ENCODE data around the gene TUBG2. TPM values are rescaled to one million over a fixed set of nuclear protein-coding genes. Genes with fewer than 3 reads are reported as not detected.

The TUBG2 gene
- total RNA-seq, 1 experiment from 2014 or later, result 23.8 TPM

- POLR2A ChIA-PET, result no interaction called here
- intact Hi-C loops (cut with micrococcal nuclease; ENCODE audit: unreplicated experiment), result no loop called here
Observed at GRCh38 chr17:42692489-42692888, 33.4 kb downstream of the TUBG2 start.

DNA sequence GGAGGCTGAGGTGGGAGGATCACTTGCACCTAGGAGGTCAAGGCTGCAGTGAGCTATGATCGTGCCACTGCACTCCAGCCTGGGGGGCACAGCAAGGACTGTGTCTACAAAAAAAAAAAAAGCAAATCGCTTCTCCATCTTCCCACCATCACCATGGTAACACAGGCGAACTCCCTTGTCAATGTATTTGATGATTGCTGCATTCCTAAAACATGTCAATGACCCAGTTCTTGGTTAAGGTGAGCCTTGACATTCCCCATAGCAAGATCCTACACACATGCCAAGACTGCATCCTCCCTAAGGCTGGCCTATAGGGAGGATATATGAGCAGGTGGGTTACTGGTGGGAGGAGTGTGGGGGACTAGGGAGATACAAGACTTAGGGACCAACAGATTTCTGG lies 35.4 kb downstream of the TUBG2 start:
- Mint-ChIP-seq H3K36me3 (ENCODE audit: insufficient read depth, unreplicated experiment) (peaks cover 6% of the 10 kb centered on the region), H3K4me3 (ENCODE audit: unreplicated experiment) (no peak overlapping the region), H3K4me1 (ENCODE audit: low read depth, unreplicated experiment) (no peaks in the 10 kb centered on the region), H3K9me3 (ENCODE audit: unreplicated experiment) (no peaks in the 10 kb centered on the region), H3K27ac (ENCODE audit: unreplicated experiment) (no peak overlapping the region), H3K27me3 (ENCODE audit: insufficient read depth, unreplicated experiment) (no peaks in the 10 kb centered on the region)
- H3K27me3 ChIP-seq (replicated peaks; ENCODE audit: control insufficient read depth, insufficient read depth, low read length), result no peaks in the 10 kb centered on the region
- no peak overlapping the region for H3K4me3 ChIP-seq (ENCODE audit: low read depth, low read length)
- no peaks in the 10 kb centered on the region for H3K9me3 ChIP-seq
- CTCF ChIA-PET, result no interaction called here
- H3K36me3 ChIP-seq (ENCODE audit: control insufficient read depth, insufficient read depth, low read length), result no peaks in the 10 kb centered on the region
- no peaks in the 10 kb centered on the region for H3K4me1 ChIP-seq
- intact Hi-C loops (cut with micrococcal nuclease; ENCODE audit: unreplicated experiment), result no loop called here
- no TSS peak for BruUV-seq (replicated peaks)
- no peak for DNase-seq
- no peak for TF ChIP-seq CTCF (IDR thresholded peaks at IDR 0.05; ENCODE audit: insufficient read depth in 1 of 2, low read depth in 1 of 2, low read length in 1 of 2, severe bottlenecking in 1 of 2, unreplicated experiment in 1 of 2)
- POLR2A ChIA-PET, result no interaction called here

More at GRCh38 chr17:42692489-42692888, 33.4 kb downstream of the TUBG2 start:
- Histone ChIP-seq H3K36me3 (ENCODE audit: control insufficient read depth, insufficient read depth, low read length) (no peaks in the 10 kb centered on the region), H3K4me1 (no peaks in the 10 kb centered on the region), H3K4me3 (ENCODE audit: low read depth, low read length) (no peak overlapping the region), H3K9me3 (no peaks in the 10 kb centered on the region), H3K27me3 (replicated peaks; ENCODE audit: control insufficient read depth, insufficient read depth, low read length) (no peaks in the 10 kb centered on the region)
- CTCF ChIA-PET, result no interaction called here
- no peaks in the 10 kb centered on the region for H3K9me3 Mint-ChIP-seq (ENCODE audit: unreplicated experiment)
- BruUV-seq (replicated peaks), result no TSS peak
- no peak for DNase-seq
- no peak for TF ChIP-seq CTCF (IDR thresholded peaks at IDR 0.05; ENCODE audit: insufficient read depth in 1 of 2, low read depth in 1 of 2, low read length in 1 of 2, severe bottlenecking in 1 of 2, unreplicated experiment in 1 of 2)
- no peaks in the 10 kb centered on the region for H3K4me1 Mint-ChIP-seq (ENCODE audit: low read depth, unreplicated experiment)
- H3K4me3 Mint-ChIP-seq (ENCODE audit: unreplicated experiment), result no peak overlapping the region
- no peaks in the 10 kb centered on the region for H3K27me3 Mint-ChIP-seq (ENCODE audit: insufficient read depth, unreplicated experiment)
- peaks cover 6% of the 10 kb centered on the region for H3K36me3 Mint-ChIP-seq (ENCODE audit: insufficient read depth, unreplicated experiment)
- no peak overlapping the region for H3K27ac Mint-ChIP-seq (ENCODE audit: unreplicated experiment)

- no peaks in the 10 kb centered on the region for H3K36me3 ChIP-seq (ENCODE audit: control insufficient read depth, insufficient read depth, low read length)
- no peak for TF ChIP-seq CTCF (IDR thresholded peaks at IDR 0.05; ENCODE audit: insufficient read depth in 1 of 2, low read depth in 1 of 2, low read length in 1 of 2, severe bottlenecking in 1 of 2, unreplicated experiment in 1 of 2)
- ChIA-PET POLR2A (no interaction called here), CTCF (no interaction called here)
- no peak for DNase-seq
- intact Hi-C loops (cut with micrococcal nuclease; ENCODE audit: unreplicated experiment), result no loop called here
- no peaks in the 10 kb centered on the region for H3K27me3 ChIP-seq (replicated peaks; ENCODE audit: control insufficient read depth, insufficient read depth, low read length)
- H3K27me3 Mint-ChIP-seq (ENCODE audit: insufficient read depth, unreplicated experiment), result no peaks in the 10 kb centered on the region
- H3K4me1 ChIP-seq, result no peaks in the 10 kb centered on the region
- no peak overlapping the region for H3K4me3 ChIP-seq (ENCODE audit: low read depth, low read length)
- H3K27ac Mint-ChIP-seq (ENCODE audit: unreplicated experiment), result no peak overlapping the region
- no peaks in the 10 kb centered on the region for H3K9me3 ChIP-seq
- no peaks in the 10 kb centered on the region for H3K4me1 Mint-ChIP-seq (ENCODE audit: low read depth, unreplicated experiment)
- peaks cover 6% of the 10 kb centered on the region for H3K36me3 Mint-ChIP-seq (ENCODE audit: insufficient read depth, unreplicated experiment)
- H3K4me3 Mint-ChIP-seq (ENCODE audit: unreplicated experiment), result no peak overlapping the region
- no TSS peak for BruUV-seq (replicated peaks)
- no peaks in the 10 kb centered on the region for H3K9me3 Mint-ChIP-seq (ENCODE audit: unreplicated experiment)
Observed at GRCh38 chr17:42695500-42695899, 36.4 kb downstream of the TUBG2 start.

All from Caco-2 (cell line).